T-helper 17 cell (primary cell): ENCODE data around the gene EXOC2. TPM values are rescaled to one million over a fixed set of nuclear protein-coding genes. Genes with fewer than 3 reads are reported as not detected.

Experiments used
- ATAC-seq: fragments of 150-1000 bp; cut with Tn5 transposase; 2 replicates; pipeline ENCODE4 v1.10.0; 2021; ENCODE audit warnings: mild to moderate bottlenecking, moderate library complexity
- DNase-seq, 3 donors: peaks; one replicate each; pipeline versions ENCODE4 v3.0.0 to v3.0.0-alpha.2; 2020 to 2021
- H3K9me3 ChIP-seq: one replicate; pipeline ENCODE4 v1.7.0; 2013; ENCODE audit warnings: low read length, mild to moderate bottlenecking; ENCODE audit not compliant: control insufficient read depth, poor library complexity, severe bottlenecking
- H3K27ac Mint-ChIP-seq: one replicate; pipeline ENCODE4 v1.8.0; 2022; ENCODE audit warnings: mild to moderate bottlenecking, moderate library complexity, mixed read lengths
- H3K27me3 Mint-ChIP-seq: one replicate; pipeline ENCODE4 v1.8.0; 2022; ENCODE audit warnings: mixed read lengths
- H3K36me3 Mint-ChIP-seq: one replicate; pipeline ENCODE4 v1.8.0; 2022; ENCODE audit warnings: low read depth, mixed read lengths
- H3K4me1 Mint-ChIP-seq: one replicate; pipeline ENCODE4 v1.8.0; 2022; ENCODE audit warnings: mild to moderate bottlenecking, mixed read lengths
- H3K4me3 Mint-ChIP-seq: one replicate; pipeline ENCODE4 v1.8.0; 2022; ENCODE audit warnings: mild to moderate bottlenecking, moderate library complexity, mixed read lengths
- total RNA-seq, 4 donors: library from RNA in 2 of 4; stranded (reverse) in 2 of 4; gene quantifications; one replicate each; pipeline ENCODE4 v1.2.3 and lab custom pipeline; 2022 to 2026

Gene EXOC2
- total RNA-seq, 2 donors from 2014 or later: 30.7 to 30.9 TPM

GRCh38 chr6:659716-660581, 33.0 kb downstream of the EXOC2 start:
- no peaks in the 10 kb centered on the region for H3K9me3 ChIP-seq
- Mint-ChIP-seq H3K4me3 (peak overlapping the region; percentile 80), H3K36me3 (peaks cover 5% of the 10 kb centered on the region), H3K27me3 (no peaks in the 10 kb centered on the region), H3K4me1 (peaks cover 56% of the 10 kb centered on the region), H3K27ac (peak overlapping the region; percentile 85)
- DNase-seq: no peak
- no peak for ATAC-seq

GRCh38 chr6:658244-658643, 34.7 kb downstream of the EXOC2 start:
- Mint-ChIP-seq H3K4me3 (no peak overlapping the region), H3K27ac (peak overlapping the region; percentile 51), H3K4me1 (peaks cover 46% of the 10 kb centered on the region), H3K27me3 (no peaks in the 10 kb centered on the region), H3K36me3 (peaks cover 5% of the 10 kb centered on the region)
- ATAC-seq (no peak), DNase-seq (no peak)
- H3K9me3 ChIP-seq: no peaks in the 10 kb centered on the region

DNA sequence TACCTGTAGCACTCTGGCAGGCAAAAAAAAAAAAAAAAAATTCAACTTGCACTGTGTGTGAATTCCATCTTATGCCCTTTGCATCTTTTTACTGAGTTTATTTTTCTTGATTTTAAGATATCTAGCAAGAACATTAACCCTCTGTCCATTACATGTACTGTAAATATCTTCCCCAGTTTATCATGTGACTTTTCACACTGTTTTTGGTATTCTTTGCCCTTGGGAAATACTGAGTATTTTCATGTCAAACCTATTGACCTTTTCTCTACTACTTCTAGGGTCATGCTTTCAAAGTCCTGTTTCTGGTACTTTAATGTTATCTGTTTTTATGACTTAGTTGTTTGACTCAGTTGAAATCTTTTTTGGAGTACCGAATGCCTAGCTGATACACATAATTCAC, 35.2 kb downstream of the EXOC2 start:
- H3K27me3 Mint-ChIP-seq: no peaks in the 10 kb centered on the region
- H3K27ac Mint-ChIP-seq: peak overlapping the region; percentile 51
- peaks cover 45% of the 10 kb centered on the region for H3K4me1 Mint-ChIP-seq
- H3K4me3 Mint-ChIP-seq: no peak overlapping the region
- ATAC-seq: no peak
- DNase-seq: no peak
- no peaks in the 10 kb centered on the region for H3K9me3 ChIP-seq
- H3K36me3 Mint-ChIP-seq: peaks cover 5% of the 10 kb centered on the region

DNA sequence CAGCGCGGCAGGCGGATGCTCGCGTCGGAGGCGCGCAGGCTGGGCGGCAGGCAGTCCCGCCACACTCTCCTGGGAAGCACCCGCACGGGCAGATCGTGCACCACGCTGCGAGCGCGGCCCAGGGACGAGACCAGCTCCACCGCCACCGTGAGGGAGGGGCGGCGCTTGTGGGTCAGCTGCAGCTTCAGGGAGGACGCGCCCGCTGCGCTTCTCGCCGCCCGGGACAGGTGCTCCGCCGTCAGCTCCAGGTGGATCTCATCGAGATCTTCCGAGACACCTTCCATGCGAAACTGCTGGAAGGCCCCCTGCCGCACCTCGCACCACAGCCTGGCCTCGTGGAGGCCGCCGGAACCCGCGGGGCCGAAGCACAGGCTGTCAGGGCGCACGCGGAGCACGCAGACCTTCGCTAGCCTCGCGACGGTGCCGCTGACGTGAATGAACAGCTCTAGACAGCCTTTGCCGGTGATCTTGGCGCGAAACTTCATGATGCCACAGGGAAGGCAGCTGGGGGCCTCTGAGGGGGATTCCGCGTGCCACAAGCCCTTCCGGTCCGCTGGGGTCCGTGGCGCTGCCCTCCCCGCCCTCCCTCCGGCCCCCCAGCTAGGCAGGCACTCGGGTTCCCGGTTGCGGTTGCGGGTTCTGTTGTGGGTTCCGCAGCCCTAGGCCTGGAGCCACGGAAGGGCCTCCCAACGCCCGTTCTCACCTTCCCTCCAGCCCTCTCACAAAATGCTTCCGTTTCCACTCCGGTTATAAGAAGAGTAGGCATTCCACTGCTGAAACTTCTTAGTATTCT, 36.3 kb downstream of the EXOC2 start, which contains the start of gene HUS1B:
TSS of gene HUS1B (minus strand) at position 641 of the 793 bp plus-strand sequence. CDS start at position 485, 156 bp downstream.
- peaks cover 36% of the 10 kb centered on the region for H3K4me1 Mint-ChIP-seq
- no peaks in the 10 kb centered on the region for H3K9me3 ChIP-seq
- no peaks in the 10 kb centered on the region for H3K27me3 Mint-ChIP-seq
- no peak within 1 kb of the TSS for H3K4me3 Mint-ChIP-seq
- peak within 1 kb of the TSS; percentile 51 for H3K27ac Mint-ChIP-seq
- DNase-seq: no peak
- peaks cover 3% of the 10 kb centered on the region for H3K36me3 Mint-ChIP-seq
- no peak for ATAC-seq

DNA sequence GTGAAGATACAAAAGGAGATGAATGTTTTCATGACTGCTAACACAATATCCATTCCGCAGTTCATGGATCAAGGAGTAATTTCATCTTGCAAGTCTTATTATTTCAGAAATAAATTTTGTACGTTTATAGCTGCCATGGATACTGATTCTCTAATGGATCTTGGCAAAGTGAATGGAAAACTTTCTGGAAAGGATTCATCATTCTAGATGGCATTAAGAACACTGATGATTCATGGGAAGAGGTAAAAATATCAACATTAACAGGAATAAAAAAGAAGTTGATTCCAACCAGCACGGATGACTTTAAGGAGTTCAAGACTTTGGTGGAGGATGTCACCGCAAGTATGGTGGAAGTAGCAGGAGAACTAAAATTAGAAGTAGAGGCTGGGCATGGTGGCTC, 38.8 kb downstream of the EXOC2 start:
- H3K36me3 Mint-ChIP-seq: peaks cover 3% of the 10 kb centered on the region
- H3K4me3 Mint-ChIP-seq: no peak overlapping the region
- H3K4me1 Mint-ChIP-seq: peaks cover 16% of the 10 kb centered on the region
- no peak overlapping the region for H3K27ac Mint-ChIP-seq
- H3K27me3 Mint-ChIP-seq: no peaks in the 10 kb centered on the region
- H3K9me3 ChIP-seq: no peaks in the 10 kb centered on the region
- ATAC-seq (no peak), DNase-seq (no peak)

- Mint-ChIP-seq H3K4me1 (peaks cover 10% of the 10 kb centered on the region), H3K27ac (no peak overlapping the region), H3K4me3 (no peak overlapping the region), H3K36me3 (peaks cover 2% of the 10 kb centered on the region), H3K27me3 (no peaks in the 10 kb centered on the region)
- H3K9me3 ChIP-seq: no peaks in the 10 kb centered on the region
- DNase-seq (no peak), ATAC-seq (no peak)
Measured at GRCh38 chr6:652865-653264, 40.1 kb downstream of the EXOC2 start.

DNA sequence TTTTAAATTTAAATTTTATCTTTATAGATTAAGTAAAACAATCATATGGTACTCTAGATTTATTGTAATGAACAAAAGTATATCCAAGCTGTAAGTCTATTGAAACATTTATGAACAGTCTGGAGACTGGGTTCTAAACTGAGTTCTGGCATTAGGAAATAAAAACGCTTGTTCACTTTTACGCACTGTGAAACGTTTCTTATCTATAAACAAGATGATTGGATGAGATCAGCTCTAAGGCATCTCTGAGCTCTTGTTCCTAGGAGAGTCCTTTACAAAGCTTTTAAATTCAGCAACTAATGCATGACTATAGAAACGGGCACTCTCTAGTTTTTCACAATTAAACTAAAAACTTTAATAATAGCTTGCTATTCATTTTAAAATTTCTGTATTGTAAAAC, 42.8 kb downstream of the EXOC2 start:
- peaks cover 18% of the 10 kb centered on the region for H3K4me1 Mint-ChIP-seq
- H3K4me3 Mint-ChIP-seq: no peak overlapping the region
- ATAC-seq: no peak
- no peaks in the 10 kb centered on the region for H3K36me3 Mint-ChIP-seq
- H3K27me3 Mint-ChIP-seq: no peaks in the 10 kb centered on the region
- DNase-seq: no peak
- H3K27ac Mint-ChIP-seq: no peak overlapping the region
- no peaks in the 10 kb centered on the region for H3K9me3 ChIP-seq

- H3K27ac Mint-ChIP-seq: no peak overlapping the region
- H3K36me3 Mint-ChIP-seq: no peaks in the 10 kb centered on the region
- H3K4me1 Mint-ChIP-seq: peaks cover 32% of the 10 kb centered on the region
- no peaks in the 10 kb centered on the region for H3K27me3 Mint-ChIP-seq
- H3K4me3 Mint-ChIP-seq: no peak overlapping the region
- H3K9me3 ChIP-seq: no peaks in the 10 kb centered on the region
- DNase-seq (no peak), ATAC-seq (no peak)
Measured at GRCh38 chr6:642805-643204, 50.1 kb downstream of the EXOC2 start.

DNA sequence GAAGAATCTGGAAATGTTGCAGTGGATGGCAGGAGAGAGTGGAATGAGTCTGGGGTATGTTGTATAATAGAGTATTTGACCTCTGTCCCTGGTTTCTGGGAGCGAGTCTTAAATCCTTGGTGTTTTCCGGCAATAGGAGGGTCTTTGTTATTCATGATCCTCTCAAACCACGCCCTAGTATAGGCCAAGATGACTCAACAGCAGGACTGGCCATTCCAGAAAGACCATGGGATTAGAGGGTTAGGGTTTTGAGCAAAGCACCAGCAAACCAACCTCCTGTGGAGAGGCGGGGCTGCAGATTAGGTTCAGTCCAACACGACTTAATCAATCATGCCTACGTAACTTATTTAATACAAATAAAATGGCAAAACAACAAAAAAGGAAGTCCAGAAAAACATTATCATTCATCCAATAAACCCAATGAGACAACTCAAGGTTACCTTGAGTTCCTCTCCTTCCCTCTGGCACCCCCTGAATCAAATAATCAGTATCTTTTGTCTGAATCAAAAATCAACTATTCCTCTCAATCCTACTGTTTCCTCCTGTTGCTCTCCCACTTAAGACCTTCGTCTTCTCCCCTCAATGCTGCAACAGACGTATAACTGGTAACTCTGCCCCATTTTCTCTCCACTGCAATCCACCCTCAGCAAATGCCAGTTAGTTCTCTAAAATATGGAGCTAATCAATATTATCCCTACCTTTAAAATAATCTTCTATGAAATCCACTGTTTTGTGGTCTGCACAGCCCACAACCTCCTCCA, 51.5 kb downstream of the EXOC2 start:
- no peak overlapping the region for H3K27ac Mint-ChIP-seq

DNA sequence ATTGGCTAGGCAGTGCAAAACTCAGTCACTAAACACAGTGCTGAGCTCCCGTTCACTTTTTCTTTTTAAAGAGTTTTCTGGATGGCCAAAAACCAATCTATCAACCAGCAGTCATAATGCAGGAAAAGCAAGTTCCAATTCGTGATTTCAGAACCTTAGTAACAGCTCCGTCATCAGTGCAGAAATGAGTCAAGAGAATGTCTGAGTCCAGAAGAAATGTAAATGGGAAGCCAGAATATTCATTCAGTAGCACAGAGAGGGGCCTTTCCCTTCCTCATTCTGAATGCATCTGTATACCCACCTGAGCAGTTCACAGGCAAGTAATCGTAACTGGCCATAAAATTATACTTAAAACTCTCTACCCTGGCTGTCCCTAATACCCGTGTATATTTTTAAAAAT, 56.5 kb downstream of the EXOC2 start:
- peaks cover 4% of the 10 kb centered on the region for H3K36me3 Mint-ChIP-seq

More for the DNA sequence above, 51.5 kb downstream of the EXOC2 start:
- no peak overlapping the region for H3K4me3 Mint-ChIP-seq
- no peaks in the 10 kb centered on the region for H3K27me3 Mint-ChIP-seq
- peaks cover 35% of the 10 kb centered on the region for H3K4me1 Mint-ChIP-seq
- H3K36me3 Mint-ChIP-seq: peaks cover 4% of the 10 kb centered on the region
- ATAC-seq: no peak
- no peaks in the 10 kb centered on the region for H3K9me3 ChIP-seq
- DNase-seq: no peak

DNA sequence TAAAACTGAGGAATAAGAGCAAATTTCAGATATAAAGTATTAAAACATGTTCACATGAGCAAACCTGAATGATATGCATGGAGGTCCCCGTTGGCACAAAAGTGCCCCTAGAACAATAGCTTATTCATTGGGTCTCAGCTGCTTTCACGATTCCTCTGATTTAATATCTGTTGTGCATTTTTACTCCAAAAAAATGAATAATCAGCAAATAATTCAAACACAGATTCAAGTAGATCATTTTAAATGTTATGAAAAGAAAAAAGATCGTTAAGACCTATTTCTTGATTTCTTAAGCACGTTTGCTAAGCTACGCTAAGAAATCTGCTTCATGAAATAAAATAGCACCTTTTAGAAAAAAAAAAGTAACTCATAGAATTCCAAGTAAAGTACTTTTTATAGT, 57.7 kb downstream of the EXOC2 start:
- DNase-seq: no peak
- H3K9me3 ChIP-seq: no peaks in the 10 kb centered on the region
- Mint-ChIP-seq H3K4me1 (peaks cover 16% of the 10 kb centered on the region), H3K27ac (no peak overlapping the region), H3K4me3 (no peak overlapping the region), H3K36me3 (peaks cover 4% of the 10 kb centered on the region), H3K27me3 (no peaks in the 10 kb centered on the region)
- no peak for ATAC-seq

More for the DNA sequence above, 56.5 kb downstream of the EXOC2 start:
- no peak overlapping the region for H3K4me3 Mint-ChIP-seq
- H3K27me3 Mint-ChIP-seq: no peaks in the 10 kb centered on the region
- DNase-seq (no peak), ATAC-seq (no peak)
- peaks cover 17% of the 10 kb centered on the region for H3K4me1 Mint-ChIP-seq
- H3K9me3 ChIP-seq: no peaks in the 10 kb centered on the region
- H3K27ac Mint-ChIP-seq: no peak overlapping the region

- H3K36me3 Mint-ChIP-seq: peaks cover 4% of the 10 kb centered on the region
- H3K4me3 Mint-ChIP-seq: no peak overlapping the region
- H3K27ac Mint-ChIP-seq: no peak overlapping the region
- DNase-seq (no peak), ATAC-seq (no peak)
- H3K9me3 ChIP-seq: no peaks in the 10 kb centered on the region
- H3K27me3 Mint-ChIP-seq: no peaks in the 10 kb centered on the region
- H3K4me1 Mint-ChIP-seq: peaks cover 18% of the 10 kb centered on the region
Measured at GRCh38 chr6:633611-634010, 59.3 kb downstream of the EXOC2 start.

- H3K27ac Mint-ChIP-seq: peak overlapping the region; percentile 43
- DNase-seq (no peak), ATAC-seq (no peak)
- peaks cover 2% of the 10 kb centered on the region for H3K36me3 Mint-ChIP-seq
- no peaks in the 10 kb centered on the region for H3K9me3 ChIP-seq
- peaks cover 17% of the 10 kb centered on the region for H3K4me1 Mint-ChIP-seq
- no peak overlapping the region for H3K4me3 Mint-ChIP-seq
- no peaks in the 10 kb centered on the region for H3K27me3 Mint-ChIP-seq
Measured at GRCh38 chr6:628766-629165, 64.2 kb downstream of the EXOC2 start.
